GM03348 (cell line): ENCODE results near the gene OGT.
"Not testable (repeated sequence)": the region's sequence is repeated elsewhere in the genome, so short reads cannot be mapped to it uniquely, and the experiment has no call there.

Source experiments
- DNase-seq: peaks from one replicate; pipeline ENCODE4 v3.0.0; 2012; ENCODE audit warnings: low spot score

Gene OGT

DNA sequence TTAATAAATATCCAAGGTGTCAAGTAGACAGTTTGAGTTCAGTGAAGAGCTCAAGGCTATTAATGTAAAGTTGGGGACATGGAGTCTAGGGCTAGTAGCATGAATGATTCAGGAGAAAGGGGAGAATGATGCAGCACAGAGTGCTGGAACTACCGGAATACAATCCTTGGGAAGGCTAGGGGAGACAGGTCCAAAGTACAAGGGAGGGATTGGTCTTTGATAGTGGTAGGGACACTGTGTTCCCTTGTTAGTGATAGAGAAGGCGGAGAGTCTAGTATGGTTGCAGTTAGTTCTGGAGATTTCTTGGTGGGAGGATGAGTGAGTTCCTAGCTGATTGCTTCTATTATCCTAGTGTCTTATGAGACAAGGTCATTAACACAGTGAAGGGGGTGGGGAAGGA, 54.0 kb downstream of the OGT start:
- DNase-seq: no peak

DNA sequence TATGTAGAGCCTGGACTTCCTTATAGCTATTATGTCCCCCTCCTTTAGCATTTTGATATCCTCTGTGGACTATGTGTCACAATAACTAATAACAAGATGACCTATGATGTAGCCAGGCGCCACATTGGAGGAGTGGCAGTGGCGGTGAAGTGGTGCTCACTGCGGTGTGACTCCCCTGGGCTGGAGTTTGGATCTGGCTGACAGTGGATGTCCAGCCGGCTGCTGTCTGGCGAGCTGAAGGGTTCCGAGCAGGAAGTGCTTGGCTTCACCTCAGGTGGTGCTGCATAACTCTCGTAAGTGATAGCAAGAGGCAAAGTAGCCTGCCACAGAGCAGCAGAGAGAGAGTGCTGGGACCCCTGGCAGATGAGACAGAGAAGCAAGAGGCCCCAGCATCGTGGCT, 60.3 kb downstream of the OGT start:
- not testable (repeated sequence) for DNase-seq

DNA sequence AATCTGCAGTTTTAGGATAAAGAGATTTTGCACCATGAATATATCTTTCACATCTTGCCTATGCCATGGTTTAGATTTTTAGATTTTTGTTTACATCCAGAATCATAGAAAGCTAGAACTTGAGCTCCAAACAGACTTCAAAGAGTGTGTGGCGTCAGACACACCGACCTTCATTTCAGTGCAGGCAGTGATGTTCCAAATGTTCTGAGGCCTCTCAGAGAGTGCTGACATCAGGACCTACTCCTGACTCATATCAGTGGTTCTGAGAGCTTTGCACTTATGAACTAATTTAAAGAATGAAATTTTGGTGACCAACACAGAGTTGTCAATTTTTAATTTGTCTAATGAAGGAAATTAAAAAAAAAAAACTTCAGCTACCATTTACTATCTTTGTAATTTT, 67.1 kb downstream of the OGT start:
- DNase-seq: no peak

DNA sequence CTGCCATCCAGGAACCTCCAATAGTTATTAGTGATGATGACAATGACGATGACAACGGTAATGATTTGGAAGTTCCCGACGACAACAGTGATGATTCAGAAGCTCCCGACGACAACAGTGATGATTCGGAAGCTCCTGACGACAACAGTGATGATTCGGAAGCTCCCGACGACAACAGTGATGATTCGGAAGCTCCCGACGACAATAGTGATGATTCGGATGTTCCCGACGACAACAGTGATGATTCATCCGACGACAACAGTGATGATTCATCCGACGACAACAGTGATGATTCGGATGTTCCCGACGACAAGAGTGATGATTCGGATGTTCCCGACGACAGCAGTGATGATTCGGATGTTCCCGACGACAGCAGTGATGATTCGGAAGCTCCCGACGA, 70.7 kb downstream of the OGT start:
- DNase-seq: no peak

DNA sequence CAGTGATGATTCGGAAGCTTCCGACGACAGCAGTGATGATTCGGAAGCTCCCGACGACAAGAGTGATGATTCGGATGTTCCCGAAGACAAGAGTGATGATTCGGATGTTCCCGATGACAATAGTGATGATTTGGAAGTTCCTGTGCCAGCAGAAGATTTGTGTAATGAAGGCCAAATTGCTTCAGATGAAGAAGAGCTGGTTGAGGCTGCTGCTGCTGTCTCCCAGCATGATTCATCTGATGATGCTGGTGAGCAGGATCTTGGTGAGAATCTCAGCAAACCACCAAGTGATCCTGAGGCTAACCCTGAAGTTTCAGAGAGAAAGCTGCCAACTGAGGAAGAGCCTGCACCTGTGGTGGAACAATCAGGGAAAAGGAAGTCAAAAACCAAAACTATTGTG, 71.2 kb downstream of the OGT start:
- DNase-seq: no peak

DNA sequence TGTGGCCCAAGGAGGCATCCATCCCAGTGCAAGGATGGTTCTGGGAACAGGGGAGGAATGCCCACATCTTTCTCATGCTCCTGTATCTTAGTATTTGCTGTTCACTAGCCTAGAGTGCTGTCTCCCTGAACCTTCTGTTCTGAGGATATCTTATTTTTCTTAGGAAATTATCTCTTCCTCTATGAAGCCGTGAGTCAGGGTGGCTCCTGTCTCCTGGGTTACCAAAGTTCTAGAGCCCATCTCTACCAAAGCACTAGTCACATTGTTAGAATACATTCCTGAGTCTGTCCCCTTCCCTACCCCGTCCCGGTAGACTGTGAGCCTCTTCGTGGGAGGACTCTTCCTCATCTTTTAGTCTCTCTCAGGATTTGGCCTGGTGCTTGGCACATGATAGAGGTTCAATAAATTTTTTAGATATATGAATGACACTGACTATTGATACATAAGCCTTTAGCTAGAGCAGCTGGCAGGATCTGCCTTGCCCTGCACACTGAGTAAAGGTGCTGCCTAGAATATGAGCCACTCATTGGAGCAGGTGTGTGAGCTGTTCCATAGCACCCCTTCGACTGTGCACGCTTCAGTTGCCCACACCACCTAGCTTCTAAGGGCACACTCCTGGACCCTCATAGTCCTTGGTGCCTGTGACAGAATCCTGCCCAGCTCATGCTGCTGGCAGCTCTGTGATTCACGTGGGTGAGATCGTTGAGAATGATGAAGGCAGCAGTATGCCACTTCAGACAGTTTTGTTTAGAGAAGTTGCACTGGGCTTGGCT, 72.1 kb downstream of the OGT start:
- no peak for DNase-seq

DNA sequence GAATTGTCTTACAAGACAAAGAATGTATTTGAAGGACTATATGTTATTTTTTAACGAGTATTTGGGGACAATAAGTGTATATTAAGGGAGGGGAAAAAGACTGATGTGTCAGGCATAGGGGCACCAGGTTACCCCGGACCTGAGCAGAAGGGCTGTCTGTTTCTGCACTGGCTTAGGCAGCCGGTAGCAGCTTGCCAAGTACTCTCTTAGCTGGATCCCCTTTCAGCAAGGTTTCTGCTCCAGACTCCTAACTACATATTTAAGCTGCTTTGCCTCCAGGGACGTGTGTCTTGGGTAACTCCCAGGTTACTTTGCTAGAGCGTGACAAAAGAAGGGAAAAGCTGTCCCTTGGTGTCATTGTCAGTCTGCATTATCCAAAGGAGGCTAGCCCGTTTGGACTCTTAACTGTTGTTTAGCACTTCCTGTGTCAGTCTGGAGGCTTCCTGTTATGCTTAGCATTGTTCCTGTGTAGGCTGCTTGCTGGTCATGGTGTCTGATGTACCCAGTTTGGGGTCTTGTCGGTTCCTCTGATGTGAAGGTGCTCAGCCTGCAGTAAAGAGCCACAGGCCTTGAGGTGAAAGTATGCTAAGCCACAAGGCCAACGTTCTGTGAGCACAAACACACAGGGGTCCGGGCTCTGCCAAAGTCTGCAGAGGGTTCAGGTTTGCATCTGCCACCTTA, 73.8 kb downstream of the OGT start:
- no peak for DNase-seq

DNA sequence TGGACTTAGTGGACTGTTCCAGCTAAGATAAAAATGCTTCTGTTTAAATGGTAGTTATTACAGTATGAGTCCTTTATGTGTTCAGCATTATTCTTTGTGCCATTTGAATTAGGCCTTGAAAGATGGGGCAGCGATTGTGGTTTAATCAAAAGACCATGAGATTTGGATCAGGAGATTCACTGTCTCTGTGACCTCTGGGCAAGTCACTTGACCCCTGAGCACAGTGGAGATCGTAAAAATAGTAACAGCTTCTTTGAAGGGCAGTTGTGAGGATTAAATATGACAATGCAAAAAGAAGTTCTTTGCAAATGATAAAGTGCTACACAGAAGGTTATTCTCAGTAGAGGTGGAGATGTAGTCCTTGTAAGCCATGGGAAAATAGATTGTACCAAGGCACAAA, 74.6 kb downstream of the OGT start:
- no peak for DNase-seq

DNA sequence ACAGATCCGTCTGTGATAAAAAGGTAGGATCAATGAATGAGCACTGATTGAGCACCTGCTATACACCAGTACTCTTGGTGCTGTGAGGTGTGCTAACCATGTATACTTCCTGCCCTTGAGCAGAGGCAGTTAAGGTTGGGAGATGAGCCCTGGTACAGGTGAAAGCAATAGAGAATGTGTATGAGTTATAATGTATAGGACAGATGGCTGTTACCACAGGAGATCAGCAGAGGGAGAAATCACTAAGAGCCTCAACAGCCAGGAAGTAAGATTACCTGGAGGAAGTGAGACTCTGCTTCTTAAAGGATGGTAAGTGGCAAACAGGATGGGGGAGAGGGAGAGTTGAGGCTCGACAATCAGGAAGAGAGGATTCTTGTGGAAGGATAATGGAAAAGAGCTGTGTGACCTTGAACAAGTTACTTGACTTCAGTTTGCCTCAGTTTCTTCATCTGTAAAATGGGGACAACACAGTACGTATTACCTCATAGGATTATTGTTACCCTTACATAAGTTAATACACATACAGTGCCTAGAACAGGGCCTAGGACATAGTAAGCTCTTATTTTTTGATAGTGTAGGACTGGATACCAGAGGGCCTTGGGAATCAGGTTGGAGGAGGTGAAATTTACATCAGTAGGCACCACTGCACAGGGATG, 76.3 kb downstream of the OGT start:
- no peak for DNase-seq

DNA sequence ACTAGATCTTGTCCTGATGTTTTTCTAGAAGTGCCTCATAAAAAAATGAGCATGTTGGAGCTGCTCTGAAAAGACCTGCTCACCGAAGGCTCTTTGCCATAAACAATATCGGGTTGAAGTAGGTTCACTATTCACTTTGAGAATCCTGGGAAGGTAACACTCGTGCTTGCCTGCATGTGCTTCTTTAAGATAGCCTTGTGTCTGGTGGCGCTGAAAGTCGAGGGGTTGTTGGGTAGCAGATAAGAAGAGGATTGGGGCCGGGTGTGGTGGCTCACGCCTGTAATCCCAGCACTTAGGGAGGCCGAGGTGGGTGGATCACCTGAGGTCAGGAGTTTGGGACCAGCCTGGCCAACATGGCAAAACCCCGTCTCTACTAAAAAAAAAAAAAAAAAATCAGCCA, 78.8 kb downstream of the OGT start:
- not testable (repeated sequence) for DNase-seq

DNA sequence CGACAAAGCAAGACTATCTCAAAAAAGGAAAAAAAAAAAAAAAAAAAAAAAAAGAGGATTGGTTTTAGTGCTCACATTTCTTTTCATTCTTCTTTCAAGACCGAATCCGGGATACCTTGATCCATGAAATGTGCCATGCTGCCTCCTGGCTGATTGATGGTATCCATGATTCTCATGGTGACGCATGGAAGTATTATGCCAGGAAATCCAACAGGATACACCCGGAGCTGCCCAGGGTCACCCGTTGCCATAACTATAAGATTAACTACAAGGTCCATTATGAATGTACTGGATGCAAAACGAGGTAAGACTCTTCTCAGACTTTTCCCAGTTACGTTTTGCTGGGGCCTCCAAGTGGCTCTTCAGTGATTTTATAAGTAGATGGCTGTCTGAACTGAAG, 79.4 kb downstream of the OGT start:
- DNase-seq: no peak

DNA sequence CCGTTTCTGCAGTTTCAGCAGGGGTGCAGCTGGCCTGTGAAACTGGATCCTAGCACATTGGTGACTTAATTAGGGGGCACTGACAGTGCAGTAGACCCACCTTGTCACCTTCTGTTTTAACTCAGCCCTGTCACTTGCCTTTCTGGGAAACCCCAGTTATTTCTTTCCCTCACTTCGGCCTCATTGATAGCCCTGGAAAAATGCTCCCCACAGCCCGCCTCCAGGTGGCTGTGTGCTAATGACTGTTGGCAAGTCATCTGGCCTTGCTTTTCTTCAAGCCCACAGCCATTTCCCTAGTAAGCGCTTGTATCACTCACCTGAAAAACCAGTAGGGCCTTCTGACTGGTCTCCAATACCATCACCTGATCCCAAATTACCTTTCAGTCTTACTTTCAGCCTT, 82.2 kb downstream of the OGT start:
- no peak for DNase-seq

DNA sequence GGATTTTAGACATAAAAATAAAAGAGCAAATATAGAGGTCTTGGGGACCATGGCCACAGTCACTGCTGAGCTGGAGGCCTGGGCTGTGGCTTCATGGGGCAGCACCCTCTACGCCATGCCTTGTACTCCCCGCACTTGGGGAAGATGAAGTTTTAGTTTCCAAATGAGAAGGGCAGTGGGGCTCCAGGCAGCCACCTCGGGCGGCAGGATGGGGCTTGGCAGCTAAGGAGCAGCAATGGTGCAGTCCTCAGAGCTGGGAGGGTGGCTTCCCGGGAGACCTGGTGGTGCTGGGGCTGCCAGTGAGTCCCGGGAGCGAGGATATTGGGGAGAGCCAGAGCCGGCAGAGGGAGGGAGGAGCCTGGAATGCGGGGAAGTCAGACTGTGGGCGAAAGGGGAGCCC, 83.0 kb downstream of the OGT start:
- DNase-seq: no peak

DNA sequence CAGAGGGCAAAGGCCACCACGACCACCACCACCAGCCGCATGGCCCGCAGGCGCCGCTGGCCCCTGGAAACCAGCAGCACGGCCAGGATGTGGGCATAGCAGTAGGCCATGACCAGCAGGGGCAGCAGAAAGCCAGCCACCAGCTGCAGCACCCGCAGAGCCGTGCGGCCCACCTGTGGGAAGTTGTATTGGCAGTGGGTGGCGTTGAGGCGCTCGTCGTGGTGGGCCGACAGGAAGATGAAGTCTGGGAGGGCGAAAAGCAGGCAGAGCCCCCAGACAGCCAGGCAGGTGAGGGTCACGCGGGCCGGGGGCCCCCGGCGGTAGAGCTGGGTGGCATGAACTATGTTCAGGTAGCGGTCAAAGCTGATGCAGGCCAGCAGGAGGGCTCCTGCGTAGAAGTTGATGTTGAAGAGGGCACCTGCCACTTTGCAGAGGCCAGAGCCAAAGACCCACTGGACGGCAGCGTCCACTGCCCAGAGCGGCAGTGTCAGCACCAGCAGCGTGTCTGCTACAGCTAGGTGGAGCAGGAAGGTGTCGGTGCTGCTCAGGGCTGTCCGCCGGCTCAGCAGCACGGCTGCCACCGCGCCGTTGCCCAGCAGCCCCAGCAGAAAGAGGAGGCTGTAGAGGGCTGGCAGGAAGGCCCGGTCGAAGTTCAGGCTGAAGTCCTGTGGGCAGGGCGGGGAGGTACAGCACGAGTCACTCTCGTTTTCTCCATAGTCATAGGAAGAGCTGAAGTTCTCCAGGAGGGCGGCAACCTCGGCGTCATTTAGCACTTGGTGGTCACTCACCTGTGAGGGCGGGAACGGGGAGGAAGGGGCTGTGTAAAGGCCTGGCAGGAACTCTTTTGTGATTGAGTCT, 84.0 kb downstream of the OGT start:
- no peak for DNase-seq

DNA sequence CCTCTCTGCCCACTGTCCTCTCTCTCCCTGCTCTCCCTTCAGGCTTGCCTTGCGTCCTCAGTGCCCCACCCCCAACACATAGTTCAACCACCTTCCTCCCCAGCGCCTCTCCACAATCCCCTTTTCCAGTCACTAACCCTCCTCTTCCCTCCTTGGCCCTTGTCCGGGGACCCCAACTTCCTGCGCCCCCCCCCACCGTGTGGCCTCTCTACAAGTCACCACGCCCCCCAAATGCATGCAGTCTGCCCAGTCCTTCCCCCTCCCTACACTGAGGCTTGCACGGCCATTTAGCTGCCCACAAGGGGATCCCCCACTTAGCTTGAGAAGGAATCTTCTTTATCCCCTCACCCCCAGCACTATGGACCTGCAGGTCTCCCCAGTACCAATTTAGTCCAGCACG, 84.8 kb downstream of the OGT start:
- DNase-seq: no peak

DNA sequence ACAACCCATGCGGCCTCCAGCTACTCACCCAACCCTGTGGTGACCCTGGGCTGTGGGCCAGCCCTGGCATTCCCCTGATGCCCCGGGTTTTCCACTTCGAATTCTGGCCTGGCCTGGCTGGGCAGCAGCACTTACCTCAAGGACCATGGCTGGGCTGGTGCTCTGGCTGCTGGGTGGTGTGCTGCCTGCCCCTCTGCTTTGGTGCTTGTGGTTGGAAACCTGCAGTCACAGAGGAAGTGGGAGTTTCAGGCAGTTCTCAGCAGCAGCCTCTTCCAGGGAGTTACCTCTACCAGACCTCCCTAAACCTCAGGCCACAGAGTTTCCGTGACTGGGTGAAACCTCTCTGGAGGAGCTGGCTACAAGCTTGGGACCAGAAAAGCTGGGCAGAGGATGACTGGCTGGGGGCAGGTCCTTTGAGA, 85.4 kb downstream of the OGT start, which contains the start of gene CXCR3:
Gene CXCR3 (minus strand): TSS at position 209 of the 419 bp plus-strand sequence. CDS start 62 bp downstream, at position 147.
- DNase-seq: no peak

DNA sequence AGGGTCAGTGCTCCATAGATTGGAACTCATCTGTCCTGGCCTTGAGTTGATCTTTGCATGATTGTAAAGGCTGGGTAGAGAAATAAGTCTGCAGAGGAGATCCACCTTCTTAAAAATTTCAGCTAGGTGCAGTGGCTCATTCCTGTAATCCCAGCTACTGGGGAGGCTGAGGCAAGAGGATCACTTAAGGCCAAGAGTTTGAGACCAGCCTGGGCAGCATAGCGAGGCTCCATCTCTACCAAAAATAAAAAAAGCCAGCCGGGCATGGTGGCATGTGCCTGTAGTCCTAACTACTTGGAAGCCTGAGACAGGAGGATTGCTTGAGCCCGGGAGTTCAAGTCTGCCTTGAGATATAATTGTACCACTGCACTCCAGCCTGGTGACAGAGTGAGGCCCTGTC, 85.9 kb downstream of the OGT start:
- no peak for DNase-seq

DNA sequence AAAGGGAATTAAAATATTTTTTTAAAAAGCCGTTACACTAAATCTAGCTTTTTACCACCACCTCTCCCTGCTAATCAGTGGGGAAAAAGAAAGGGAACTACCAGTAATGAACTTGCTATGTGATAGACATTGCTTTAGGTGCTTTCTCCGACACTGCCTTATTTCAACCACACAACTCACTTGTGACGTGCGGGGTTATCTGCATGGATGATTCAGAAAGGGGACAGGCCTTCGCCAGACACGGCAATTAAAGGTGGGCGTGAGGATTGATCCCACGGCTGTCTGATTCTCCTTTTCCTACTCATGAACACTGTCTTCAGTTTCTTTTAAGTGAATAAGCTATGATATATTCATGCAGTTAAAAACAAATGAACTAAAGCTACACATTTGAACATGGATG, 86.3 kb downstream of the OGT start:
- no peak for DNase-seq

DNA sequence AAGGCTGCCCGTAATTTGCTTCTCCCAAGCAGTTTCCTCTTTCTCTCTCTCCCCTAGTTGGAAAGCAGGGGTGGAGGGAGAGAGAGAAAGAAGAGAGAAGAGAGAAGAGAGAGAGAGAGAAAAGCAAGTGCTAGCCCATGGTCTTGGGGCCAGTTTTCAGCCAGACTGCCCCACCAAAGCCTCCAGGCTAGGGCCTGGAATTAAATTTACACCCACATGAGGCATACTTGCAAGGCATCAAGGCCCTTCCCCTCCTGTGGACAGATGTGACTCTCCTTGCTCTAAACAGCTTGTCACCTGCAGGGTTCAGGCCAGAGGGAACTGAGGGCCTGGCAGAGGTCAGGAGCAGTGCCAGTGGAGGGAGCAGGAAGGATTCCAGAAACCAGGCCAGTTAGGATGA, 87.1 kb downstream of the OGT start:
- DNase-seq: no peak

DNA sequence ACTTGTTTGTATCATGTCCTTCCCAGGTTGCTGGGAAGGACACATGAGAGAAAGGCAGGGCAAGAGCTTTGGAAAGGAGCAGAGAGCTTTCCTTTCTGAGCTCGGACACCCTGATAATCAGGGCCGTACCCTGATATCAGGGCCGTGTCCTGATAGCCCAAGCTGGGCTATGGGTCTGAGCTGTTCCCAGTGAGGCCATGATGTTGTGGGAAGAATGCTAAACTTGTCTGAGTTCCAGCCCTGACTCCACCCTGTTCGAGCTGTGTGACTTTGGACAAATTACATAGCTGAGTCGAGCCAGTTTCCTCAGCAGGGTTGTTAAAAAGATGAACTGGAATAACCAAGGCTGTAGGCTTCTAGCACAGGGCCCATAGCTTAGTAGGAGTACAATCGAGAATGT, 88.7 kb downstream of the OGT start:
- peak; percentile 52 for DNase-seq

DNA sequence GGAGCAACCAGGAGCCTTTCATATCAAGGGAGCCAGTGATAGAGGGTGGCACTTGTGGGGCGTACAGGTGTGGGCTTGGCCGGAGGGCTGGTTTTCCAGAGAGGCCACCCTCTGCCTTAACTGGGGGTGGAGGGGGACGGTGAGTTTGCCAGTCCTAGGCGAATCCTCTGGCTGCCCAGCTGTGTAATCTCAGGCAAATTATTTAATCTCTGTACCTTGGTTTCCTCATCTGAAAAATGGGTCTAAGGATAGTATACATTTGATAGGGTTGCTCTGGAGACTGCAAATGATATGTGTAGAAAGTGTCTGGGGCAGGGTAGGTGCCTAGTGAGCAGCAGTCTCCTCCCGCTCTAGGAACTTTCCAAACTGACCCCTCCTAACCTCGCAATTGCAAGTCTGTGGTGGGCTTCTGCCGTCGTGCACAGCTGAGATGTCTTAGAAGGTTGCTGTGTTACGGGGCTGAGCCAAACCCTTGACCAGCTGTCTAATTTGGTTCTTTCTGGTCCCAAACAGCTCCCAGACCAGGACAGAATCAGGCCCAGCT, 89.2 kb downstream of the OGT start:
- DNase-seq: no peak
